HG02852 (cell line): Measurements from ENCODE around the gene LGALS8.
"Not testable (repeated sequence)": the region's sequence is repeated elsewhere in the genome, so short reads cannot be mapped to it uniquely, and the experiment has no call there.

Source experiments
- ATAC-seq: cut with Tn5 transposase; IDR thresholded peaks from one replicate; pipeline ENCODE4 v1.9.1; 2021; ENCODE audit warnings: mild to moderate bottlenecking, moderate library complexity; ENCODE audit not compliant: unreplicated experiment

LGALS8 gene

DNA sequence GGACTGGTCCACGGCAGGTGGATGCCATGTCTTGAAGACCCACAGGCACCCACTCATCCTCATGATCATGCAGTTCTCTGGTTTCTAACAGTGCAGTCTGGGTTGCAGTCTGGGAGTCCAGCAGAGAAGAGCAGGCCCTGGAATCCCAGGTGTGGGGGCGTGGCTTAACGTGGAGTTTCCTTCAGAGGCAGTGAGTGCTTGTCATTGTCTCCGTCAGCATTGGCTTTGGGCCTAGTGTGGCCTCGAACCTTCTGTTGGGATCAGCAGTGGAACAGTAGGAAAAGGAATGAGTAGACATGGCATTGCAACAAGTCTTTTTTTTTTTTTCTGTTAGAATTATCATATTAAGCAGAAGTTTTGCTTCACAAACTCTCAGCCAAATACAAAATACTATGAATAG is 12.8 kb downstream of the LGALS8 start:
- no peak for ATAC-seq

DNA sequence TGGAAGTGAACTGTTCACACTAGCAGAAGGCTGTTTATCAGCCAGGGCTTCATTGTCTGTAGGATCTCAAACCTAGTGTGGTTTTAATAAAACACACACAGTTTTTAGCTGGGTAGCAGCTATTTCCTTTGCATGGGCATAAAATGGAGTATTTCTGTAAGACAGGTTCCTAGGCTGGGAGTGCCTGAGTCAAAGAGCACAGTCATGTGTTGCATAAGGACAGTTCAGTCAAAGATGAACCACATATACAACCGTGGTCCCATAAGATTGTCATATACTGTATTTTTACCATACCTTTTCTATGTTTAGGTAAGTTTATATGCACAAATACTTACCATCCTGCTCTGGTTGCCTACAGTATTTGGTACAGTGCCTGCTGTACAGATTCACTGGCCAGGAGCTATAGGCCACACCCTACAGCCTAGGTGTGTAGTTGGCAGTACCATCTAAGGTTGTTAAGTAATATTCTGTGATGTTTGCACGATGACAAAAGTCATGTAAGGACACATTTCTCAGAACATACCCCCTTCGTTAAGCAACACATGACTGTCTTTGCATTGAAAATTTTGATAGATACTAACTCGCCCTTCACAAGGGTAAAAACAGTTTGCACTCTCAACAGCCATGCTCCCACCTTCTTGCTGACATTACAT is 17.2 kb downstream of the LGALS8 start:
- ATAC-seq = no peak

DNA sequence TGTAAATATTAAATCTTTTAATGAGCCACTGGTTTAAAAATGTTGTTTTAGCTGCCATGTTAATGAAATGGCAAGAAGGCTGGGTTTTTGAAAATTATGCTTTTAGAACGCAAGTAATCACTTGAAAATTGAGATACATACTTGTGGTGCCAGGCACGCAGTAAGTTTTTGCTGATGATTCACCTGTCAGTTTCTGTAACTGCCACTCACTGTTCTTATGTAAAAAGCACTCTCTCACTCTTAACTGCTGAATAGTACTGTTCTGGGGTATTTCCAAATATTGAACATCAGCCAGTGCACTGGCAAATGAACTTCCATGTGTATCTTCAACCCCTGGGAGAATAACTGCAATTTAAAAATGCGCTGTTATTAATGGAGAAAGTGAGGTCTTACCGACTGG is 17.9 kb downstream of the LGALS8 start:
- ATAC-seq = no peak

DNA sequence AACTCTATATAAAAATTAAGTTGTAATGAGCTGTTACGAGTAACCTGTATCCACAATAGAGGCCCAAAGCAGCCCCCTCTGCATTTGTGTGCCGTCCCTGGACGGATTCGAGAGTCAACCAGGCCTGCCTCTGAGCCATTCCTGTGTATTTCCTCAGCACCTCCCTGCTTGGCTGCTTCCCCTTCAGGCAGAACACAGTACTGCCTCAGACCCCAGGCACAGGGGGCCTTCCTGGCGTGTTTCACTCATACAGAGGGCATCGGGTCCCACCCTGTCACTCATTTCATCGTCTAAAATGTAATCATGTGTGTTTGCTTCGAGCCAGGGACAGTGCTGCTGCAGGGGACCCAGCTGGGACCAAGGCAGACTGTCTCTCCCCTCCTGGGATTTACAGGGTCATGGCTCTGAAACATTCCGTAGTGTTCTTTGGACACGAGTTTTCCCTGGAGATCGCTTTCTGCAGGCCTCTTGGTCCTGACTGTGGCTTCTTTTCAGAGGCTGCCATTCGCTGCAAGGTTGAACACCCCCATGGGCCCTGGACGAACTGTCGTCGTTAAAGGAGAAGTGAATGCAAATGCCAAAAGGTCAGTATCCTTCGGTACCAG is 19.4 kb downstream of the LGALS8 start:
- ATAC-seq = no peak

GRCh38 chr1:236545621-236546169 is 21.9 kb downstream of the LGALS8 start:
- no peak for ATAC-seq

- no peak for ATAC-seq
Observed at GRCh38 chr1:236548452-236548851, 24.7 kb downstream of the LGALS8 start.

GRCh38 chr1:236550961-236551851 is 27.4 kb downstream of the LGALS8 start:
- ATAC-seq = no peak

DNA sequence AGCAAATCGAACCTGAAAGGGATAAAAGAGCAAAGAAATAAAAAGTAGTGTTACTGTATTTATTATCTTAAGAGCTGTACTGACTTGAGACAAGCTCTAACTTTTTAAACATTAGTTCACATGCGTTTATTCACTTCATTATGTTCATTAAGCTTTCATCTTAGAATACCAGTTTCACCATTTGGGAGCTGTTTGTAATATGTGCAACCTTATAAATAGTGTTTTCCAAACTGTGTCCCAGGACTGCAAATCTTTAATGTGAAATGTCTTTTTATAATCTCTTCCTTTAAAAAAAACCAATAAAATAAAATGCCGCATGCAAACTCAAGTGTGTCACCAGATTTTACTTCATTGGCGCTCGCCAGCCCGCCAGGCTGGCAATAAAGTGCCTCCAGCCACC is 28.3 kb downstream of the LGALS8 start:
- no peak for ATAC-seq

- ATAC-seq = no peak
Observed at GRCh38 chr1:236552901-236553300, 29.1 kb downstream of the LGALS8 start.

GRCh38 chr1:236553370-236553769 is 29.6 kb downstream of the LGALS8 start:
- ATAC-seq = no peak

DNA sequence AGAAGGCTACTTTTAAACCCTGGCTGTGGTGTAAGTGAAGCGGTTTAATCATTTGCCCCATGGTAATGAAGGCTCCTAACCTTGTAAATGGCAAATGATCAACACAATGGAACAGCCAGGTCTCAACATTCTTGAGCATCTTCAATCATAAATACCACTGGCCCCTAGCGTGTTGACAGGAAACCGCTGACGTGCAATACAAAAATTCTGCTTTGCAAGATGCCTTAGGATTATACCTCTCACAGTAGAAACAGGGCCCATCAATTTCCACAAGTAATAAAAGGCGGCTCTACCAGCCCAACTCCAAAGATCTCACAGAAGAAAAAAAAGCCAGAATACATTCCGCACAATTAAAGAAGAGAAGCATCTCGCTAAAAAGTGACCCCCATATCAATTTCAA is 32.8 kb downstream of the LGALS8 start:
- no peak for ATAC-seq

GRCh38 chr1:236558081-236558480 is 34.3 kb downstream of the LGALS8 start:
- ATAC-seq = no peak

- no peak for ATAC-seq
Observed at GRCh38 chr1:236558846-236559245, 35.1 kb downstream of the LGALS8 start.

- ATAC-seq = no peak
Observed at GRCh38 chr1:236560213-236560771, 36.5 kb downstream of the LGALS8 start.

GRCh38 chr1:236561976-236562375 is 38.2 kb downstream of the LGALS8 start:
- no peak for ATAC-seq

GRCh38 chr1:236565530-236565929 is 41.7 kb downstream of the LGALS8 start:
- ATAC-seq = no peak

DNA sequence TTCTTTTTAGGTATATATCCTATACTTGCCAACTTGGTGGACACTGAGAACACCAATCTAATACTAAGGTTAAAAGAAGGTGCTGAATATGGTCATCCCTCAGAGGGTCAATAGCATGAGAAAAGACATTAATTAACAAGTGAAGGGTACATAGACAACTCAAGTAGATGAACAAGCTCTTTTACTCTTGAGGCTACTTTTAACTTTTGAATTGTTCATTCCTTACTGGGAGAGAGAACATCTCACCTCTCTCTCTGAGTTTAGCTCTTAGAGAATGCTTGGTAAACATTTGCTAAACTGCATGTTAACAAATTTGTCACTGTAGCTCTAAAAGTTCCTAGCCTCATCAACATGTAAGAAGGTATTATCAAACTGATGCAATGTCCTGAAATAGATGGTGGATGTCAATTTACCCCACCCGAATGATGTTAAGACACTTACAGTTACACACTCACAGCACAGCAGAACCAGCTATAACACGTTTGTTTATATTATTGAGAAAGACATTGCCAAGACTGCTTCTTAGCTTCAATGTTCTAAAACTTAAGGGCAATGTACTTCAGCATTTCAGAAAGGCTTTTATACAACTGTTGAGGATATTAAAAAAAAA is 44.6 kb downstream of the LGALS8 start:
- ATAC-seq = no peak

- ATAC-seq = no peak
Observed at GRCh38 chr1:236575523-236575922, 51.7 kb downstream of the LGALS8 start.

DNA sequence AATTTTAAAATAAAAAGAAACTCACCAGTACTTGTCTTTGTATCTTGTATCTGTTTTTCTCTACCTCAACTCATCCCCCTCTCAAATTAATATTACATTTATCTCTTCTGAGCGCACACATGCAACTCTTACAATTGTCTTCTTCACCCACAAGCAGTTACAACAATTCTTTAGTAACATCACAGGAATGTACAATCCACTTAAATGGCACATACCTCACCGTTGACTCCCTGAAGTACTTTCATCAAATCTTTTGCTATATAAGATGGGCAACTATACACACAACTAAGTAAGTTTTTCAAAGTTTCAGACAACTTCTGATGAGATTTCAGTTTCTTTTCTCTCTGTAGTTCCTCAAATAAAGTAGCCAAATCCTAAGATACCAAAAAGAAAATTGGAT is 52.2 kb downstream of the LGALS8 start:
- no peak for ATAC-seq

DNA sequence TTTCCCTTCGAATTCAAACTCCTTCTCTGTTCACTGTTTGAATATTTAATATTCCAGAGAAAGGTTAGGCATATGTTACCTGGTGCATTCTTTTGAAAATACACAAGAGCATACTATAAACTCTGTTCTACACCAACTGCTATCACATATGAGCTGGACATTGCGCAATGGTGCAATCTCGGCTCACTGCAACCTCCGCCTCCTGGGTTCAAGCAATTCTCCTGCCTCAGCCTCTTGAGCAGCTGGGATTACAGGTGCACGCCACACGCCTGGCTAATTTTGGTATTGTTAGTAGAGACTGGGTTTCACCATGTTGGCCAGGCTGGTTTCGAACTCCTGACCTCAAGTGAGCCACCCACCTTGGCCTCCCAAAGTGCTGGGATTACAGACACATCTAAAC is 53.3 kb downstream of the LGALS8 start:
- not testable (repeated sequence) for ATAC-seq

GRCh38 chr1:236578661-236579060 is 54.9 kb downstream of the LGALS8 start:
- no peak for ATAC-seq
